Ectodermal cell (in vitro differentiated cells): ENCODE data around the gene SCG2.

Experiments
- H3K27ac ChIP-seq: 2 replicates; pipeline ENCODE4 v1.7.0; 2013; ENCODE audit warnings: mild to moderate bottlenecking, low read depth, low read length; ENCODE audit not compliant: insufficient read depth, poor library complexity, severe bottlenecking
- H3K27me3 ChIP-seq: 2 replicates; pipeline ENCODE4 v1.7.0; 2013; ENCODE audit warnings: mild to moderate bottlenecking, low read length; ENCODE audit not compliant: insufficient read depth, control insufficient read depth, poor library complexity, severe bottlenecking
- H3K36me3 ChIP-seq: one replicate; pipeline ENCODE4 v1.7.0; 2013; ENCODE audit warnings: low read length; ENCODE audit not compliant: control insufficient read depth, insufficient read depth
- H3K4me1 ChIP-seq: one replicate; pipeline ENCODE4 v1.7.0; 2013; ENCODE audit warnings: low read length; ENCODE audit not compliant: control insufficient read depth, insufficient read depth
- H3K4me3 ChIP-seq: 2 replicates; pipeline ENCODE4 v1.7.0; 2013; ENCODE audit warnings: low read depth, low read length, control low read depth; ENCODE audit not compliant: insufficient read depth
- H3K9me3 ChIP-seq: 2 replicates; pipeline ENCODE4 v1.7.0; 2013; ENCODE audit warnings: mild to moderate bottlenecking, low read length, moderate library complexity; ENCODE audit not compliant: control insufficient read depth
- WGBS, 2 experiments: methylation state at CpG; one replicate each; pipeline ENCODE4 v1.1.7; 2013; ENCODE audit warnings: missing lambda C conversion rate in 2 of 2; 5-methylcytosine and 5-hydroxymethylcytosine counted together

SCG2 gene

GRCh38 chr2:223549215-223549614 is 52.9 kb downstream of the SCG2 start:
- Histone ChIP-seq H3K9me3 (no peaks in the 10 kb centered on the region), H3K4me3 (no peak overlapping the region), H3K27me3 (no peaks in the 10 kb centered on the region), H3K4me1 (no peaks in the 10 kb centered on the region), H3K36me3 (no peaks in the 10 kb centered on the region), H3K27ac (no peak overlapping the region)
- 87 to 89% methylated on average over 8 of the region's 8 CpGs for WGBS, 2 experiments

- Histone ChIP-seq H3K36me3 (no peaks in the 10 kb centered on the region), H3K27me3 (no peaks in the 10 kb centered on the region), H3K27ac (no peak overlapping the region), H3K4me3 (no peak overlapping the region), H3K4me1 (no peaks in the 10 kb centered on the region), H3K9me3 (no peaks in the 10 kb centered on the region)
- WGBS, 2 experiments = 87 to 90% methylated on average over 5 of the region's 5 CpGs
Observed at GRCh38 chr2:223548194-223548593, 54.0 kb downstream of the SCG2 start.
